PFSK-1 (cell line): Measurements from ENCODE around the gene SLC25A47.

Experiments used
- FOXP2 ChIP-seq: optimal IDR thresholded peaks from 2 replicates; pipeline ENCODE3; 2011; ENCODE audit warnings: borderline replicate concordance, control low read depth, inconsistent platforms; ENCODE audit not compliant: insufficient read depth; ENCODE audit errors: extremely low read length, extremely low read depth
- POLR2AphosphoS5 ChIP-seq: IDR thresholded peaks from 2 replicates; pipeline ENCODE4 v1.6.1; 2012; ENCODE audit warnings: low read depth, mild to moderate bottlenecking, control low read depth, low read length, moderate library complexity
- SIN3A ChIP-seq: IDR thresholded peaks from 2 replicates; pipeline ENCODE4 v1.6.1; 2012; ENCODE audit warnings: mild to moderate bottlenecking, low read length, moderate library complexity, borderline replicate concordance; ENCODE audit not compliant: insufficient read depth
- TAF1 ChIP-seq: IDR thresholded peaks from 2 replicates; pipeline ENCODE4 v1.6.1; 2012; ENCODE audit warnings: low read length, control low read depth, borderline replicate concordance; ENCODE audit not compliant: insufficient read depth
- TF ChIP-seq, protein P1 (sequence below), 2 experiments: IDR thresholded peaks; 2 replicates each; pipeline versions ENCODE4 v1.6.1 to v1.8.0; 2011 to 2012; ENCODE audit warnings: low read depth in 2 of 2, low read length in 2 of 2, control low read depth in 1 of 2, inconsistent platforms in 1 of 2, mild to moderate bottlenecking in 1 of 2, moderate library complexity in 1 of 2; ENCODE audit not compliant: insufficient read depth in 1 of 2

The SLC25A47 gene

DNA sequence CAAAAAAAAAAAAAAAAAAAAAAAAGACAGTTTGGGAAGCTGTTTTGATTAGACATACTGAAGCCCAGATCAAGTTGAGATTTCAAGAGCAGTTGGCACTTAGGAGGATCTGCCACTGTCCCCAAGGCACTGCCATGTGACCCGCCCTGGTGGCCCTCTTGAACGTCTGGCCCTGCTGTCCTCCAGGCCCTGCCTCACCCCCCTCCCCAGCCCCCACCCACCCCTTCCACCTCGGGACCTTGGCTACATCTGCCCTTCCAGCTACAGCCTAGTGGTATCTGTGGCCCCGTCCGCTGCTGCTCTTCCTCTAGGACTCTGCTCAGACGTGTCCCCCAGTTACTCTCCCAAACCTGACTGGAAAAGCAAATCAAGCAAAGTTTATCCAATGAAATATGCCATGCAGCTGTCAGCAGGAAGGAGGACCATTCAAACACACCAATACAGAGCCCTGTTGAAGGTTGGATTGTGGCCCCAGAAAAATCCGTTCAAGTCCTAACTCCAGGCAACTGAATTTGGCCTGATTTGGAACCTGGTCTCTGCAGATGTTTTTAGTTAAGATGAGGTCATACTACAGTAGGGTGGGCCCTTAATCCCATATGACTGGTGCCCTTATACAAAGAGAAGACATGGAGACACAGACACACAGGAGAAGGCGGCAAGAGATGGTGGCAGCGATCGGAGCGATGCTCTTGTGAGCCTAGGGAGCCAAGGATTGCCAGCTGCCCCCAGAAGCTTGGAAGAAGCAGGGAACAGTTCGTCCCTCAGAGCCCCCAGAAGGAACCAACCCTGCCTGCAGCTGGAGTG lies 34.6 kb upstream of the SLC25A47 start:
- TF ChIP-seq POLR2AphosphoS5 (no peak), TAF1 (no peak), SIN3A (no peak), FOXP2 (no peak)
- TF ChIP-seq, protein P1, sequence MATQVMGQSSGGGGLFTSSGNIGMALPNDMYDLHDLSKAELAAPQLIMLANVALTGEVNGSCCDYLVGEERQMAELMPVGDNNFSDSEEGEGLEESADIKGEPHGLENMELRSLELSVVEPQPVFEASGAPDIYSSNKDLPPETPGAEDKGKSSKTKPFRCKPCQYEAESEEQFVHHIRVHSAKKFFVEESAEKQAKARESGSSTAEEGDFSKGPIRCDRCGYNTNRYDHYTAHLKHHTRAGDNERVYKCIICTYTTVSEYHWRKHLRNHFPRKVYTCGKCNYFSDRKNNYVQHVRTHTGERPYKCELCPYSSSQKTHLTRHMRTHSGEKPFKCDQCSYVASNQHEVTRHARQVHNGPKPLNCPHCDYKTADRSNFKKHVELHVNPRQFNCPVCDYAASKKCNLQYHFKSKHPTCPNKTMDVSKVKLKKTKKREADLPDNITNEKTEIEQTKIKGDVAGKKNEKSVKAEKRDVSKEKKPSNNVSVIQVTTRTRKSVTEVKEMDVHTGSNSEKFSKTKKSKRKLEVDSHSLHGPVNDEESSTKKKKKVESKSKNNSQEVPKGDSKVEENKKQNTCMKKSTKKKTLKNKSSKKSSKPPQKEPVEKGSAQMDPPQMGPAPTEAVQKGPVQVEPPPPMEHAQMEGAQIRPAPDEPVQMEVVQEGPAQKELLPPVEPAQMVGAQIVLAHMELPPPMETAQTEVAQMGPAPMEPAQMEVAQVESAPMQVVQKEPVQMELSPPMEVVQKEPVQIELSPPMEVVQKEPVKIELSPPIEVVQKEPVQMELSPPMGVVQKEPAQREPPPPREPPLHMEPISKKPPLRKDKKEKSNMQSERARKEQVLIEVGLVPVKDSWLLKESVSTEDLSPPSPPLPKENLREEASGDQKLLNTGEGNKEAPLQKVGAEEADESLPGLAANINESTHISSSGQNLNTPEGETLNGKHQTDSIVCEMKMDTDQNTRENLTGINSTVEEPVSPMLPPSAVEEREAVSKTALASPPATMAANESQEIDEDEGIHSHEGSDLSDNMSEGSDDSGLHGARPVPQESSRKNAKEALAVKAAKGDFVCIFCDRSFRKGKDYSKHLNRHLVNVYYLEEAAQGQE (IDR thresholded peaks at IDR 0.05; ENCODE audit: insufficient read depth in 1 of 2, low read depth in 2 of 2, low read length in 2 of 2) = no peak

DNA sequence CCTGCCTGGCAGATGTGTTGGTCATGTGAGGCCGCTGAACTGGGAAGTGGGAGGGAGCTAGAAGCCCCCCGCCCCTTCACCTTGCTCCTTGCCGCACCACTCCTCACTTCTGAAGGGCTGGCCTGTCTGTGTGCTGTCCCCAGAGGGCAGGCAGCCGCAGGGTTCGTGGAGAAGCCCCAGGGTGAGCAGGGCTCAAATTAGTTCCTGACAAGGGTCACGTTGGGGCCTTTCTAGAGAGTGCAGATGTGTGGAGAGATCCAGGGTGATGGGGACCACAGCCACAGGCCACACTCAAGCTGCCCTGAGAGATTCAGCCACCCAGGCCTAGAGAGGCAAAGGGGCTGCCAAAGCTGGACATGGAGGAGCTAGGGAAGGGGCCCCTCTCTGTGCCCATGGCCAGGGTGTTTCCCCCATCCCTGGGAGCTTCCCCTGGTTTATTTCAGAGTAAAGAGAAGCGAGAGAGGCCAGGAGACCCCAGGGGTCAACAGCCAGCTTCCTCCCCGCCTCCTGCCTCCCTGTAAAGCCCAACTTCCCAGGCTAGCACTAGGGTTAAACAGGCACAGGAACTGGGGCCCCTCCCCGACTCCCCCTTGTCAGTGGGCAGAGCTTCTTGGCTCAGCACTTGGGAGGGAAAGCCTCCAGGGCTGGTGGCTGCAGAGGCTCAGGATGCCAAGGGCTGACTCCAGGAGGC lies 33.1 kb upstream of the SLC25A47 start:
- TF ChIP-seq POLR2AphosphoS5 = no peak
- TF ChIP-seq, protein P1 (IDR thresholded peaks at IDR 0.05; ENCODE audit: insufficient read depth in 1 of 2, low read depth in 2 of 2, low read length in 2 of 2) = no peak
- TF ChIP-seq SIN3A = no peak
- TF ChIP-seq TAF1 = no peak

DNA sequence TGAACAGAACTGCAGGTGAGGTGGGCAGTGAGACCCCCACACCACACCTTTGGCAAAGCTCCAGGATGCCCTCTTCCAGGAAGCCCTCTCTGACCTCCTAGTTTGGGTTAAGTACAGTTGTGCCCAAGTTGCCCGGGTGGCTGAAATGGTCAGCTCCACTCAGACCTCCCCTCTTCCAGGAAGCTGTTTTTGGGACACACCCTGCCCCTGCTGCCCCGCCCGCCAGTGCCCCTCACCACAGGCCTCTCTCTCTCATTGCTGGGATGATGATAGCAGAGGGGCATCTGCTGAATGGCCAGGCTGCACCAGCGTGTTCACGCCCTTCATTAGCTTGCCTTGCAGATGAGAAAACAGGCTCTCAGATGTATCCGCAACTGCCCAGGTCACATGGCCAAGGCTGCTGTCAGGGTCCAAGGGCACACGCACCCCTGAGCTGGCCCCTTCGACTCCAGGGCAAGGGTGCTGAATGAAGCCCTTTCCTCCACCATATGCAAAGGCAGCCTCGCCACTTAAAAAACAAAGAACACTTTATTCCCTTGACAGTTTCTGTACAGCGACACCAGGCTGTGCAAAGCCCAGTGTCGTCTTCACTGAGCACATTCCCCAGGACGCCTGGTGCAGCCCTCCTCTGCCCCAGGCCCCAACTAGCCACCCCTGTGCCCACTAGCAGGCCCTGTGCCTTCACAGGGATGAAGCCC lies 32.4 kb upstream of the SLC25A47 start:
- TF ChIP-seq FOXP2 (no peak), POLR2AphosphoS5 (no peak), TAF1 (no peak), SIN3A (no peak)
- TF ChIP-seq, protein P1 (IDR thresholded peaks at IDR 0.05; ENCODE audit: insufficient read depth in 1 of 2, low read depth in 2 of 2, low read length in 2 of 2) = no peak

DNA sequence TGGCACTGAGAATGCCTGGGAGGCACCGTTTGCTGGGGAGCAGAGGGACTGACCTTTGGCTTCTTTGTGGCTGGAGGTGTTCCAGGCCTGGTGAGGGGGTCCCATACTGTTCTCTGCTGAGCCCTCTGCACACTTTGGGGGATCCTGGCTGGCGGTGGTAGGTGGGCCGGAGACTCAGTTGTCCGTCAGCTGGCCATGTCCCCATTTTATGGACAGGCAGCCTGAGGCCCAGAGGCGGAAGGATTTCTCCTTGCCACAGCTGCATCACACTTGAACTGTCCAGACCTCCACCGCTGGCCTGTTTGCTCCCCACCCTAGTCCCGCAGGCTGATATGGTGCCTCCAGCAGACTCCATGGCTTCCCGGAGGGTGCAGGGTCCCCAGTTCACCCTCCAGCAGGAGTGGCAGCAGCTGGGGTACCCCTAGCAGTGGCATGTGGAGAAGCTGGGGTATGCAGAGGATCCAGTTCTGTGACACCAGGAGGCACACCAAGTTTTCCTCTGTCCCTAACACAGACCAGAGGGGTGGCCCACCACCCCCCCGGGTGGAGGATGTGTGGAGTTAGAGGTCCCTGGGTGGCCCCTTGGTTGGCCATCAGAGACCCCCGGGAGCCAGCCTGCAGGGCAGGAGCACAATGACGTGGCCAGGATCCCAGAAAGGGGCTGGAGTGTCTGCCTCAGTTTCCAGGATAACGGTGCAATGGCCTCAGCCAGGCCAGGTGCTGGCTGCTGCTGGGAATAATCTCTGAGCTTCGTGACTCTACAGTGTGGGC lies 31.6 kb upstream of the SLC25A47 start:
- TF ChIP-seq POLR2AphosphoS5 (no peak), TAF1 (no peak), SIN3A (no peak), FOXP2 (no peak)
- TF ChIP-seq, protein P1 (IDR thresholded peaks at IDR 0.05; ENCODE audit: insufficient read depth in 1 of 2, low read depth in 2 of 2, low read length in 2 of 2) = no peak
